DOHH2 (cell line): ENCODE results near the gene TGFBR3.

ENCODE experiments used
- H3F3A ChIP-seq: fragments of 200-600 bp; sonication (generic), shearing (Covaris generic); 2 replicates; pipeline ENCODE4 v1.6.0; 2016; ENCODE audit warnings: antibody characterized with exemption, mild to moderate bottlenecking; ENCODE audit not compliant: control insufficient read depth, insufficient read depth
- H3K27ac ChIP-seq: fragments of 200-600 bp; sonication (generic); 2 replicates; pipeline ENCODE4 v1.5.1; 2014; ENCODE audit warnings: low read depth, mild to moderate bottlenecking, low read length, moderate library complexity
- H3K27me3 ChIP-seq: fragments of 200-600 bp; sonication (generic); 2 replicates; pipeline ENCODE4 v1.6.1; 2014; ENCODE audit warnings: mild to moderate bottlenecking, low read length, mixed read lengths; ENCODE audit not compliant: control insufficient read depth
- H3K36me3 ChIP-seq: fragments of 200-600 bp; sonication (generic); 2 replicates; pipeline ENCODE4 v1.6.1; 2014; ENCODE audit warnings: mild to moderate bottlenecking, low read length, moderate library complexity, mixed read lengths; ENCODE audit not compliant: control insufficient read depth
- H3K4me1 ChIP-seq: fragments of 200-600 bp; sonication (generic); 2 replicates; pipeline ENCODE4 v1.6.1; 2014; ENCODE audit warnings: mild to moderate bottlenecking, low read length, mixed read lengths; ENCODE audit not compliant: control insufficient read depth
- H3K4me2 ChIP-seq: fragments of 200-600 bp; sonication (generic); 2 replicates; pipeline ENCODE4 v1.6.0; 2014; ENCODE audit warnings: mild to moderate bottlenecking, low read length, moderate library complexity
- H3K4me3 ChIP-seq: fragments of 200-600 bp; sonication (generic); 2 replicates; pipeline ENCODE4 v1.5.1; 2014; ENCODE audit warnings: mild to moderate bottlenecking, low read length, mixed read lengths
- H3K79me2 ChIP-seq: fragments of 200-600 bp; sonication (generic); 2 replicates; pipeline ENCODE4 v1.6.1; 2014; ENCODE audit warnings: mild to moderate bottlenecking, low read length, mixed read lengths; ENCODE audit not compliant: control insufficient read depth
- H3K9me2 ChIP-seq: fragments of 200-600 bp; sonication (generic); replicated peaks from 2 replicates; pipeline ENCODE4 v1.6.1; 2014; ENCODE audit warnings: mild to moderate bottlenecking, low read length, mixed read lengths; ENCODE audit not compliant: control insufficient read depth
- H3K9me3 ChIP-seq: fragments of 200-600 bp; sonication (generic); 2 replicates; pipeline ENCODE4 v1.6.1; 2014; ENCODE audit warnings: antibody characterized with exemption, low read length, mixed read lengths; ENCODE audit not compliant: control insufficient read depth, insufficient read depth
- H4K20me1 ChIP-seq: fragments of 200-600 bp; sonication (generic); 2 replicates; pipeline ENCODE4 v1.6.0; 2014; ENCODE audit warnings: low read depth, mild to moderate bottlenecking, antibody characterized with exemption, low read length, moderate library complexity; ENCODE audit not compliant: control insufficient read depth, insufficient read depth
- CTCF ChIP-seq: fragments of 200-600 bp; sonication (generic); IDR thresholded peaks from one replicate; pipeline ENCODE4 v1.5.1; 2014; ENCODE audit warnings: antibody characterized with exemption, mild to moderate bottlenecking, low read depth, low read length; ENCODE audit not compliant: poor library complexity, severe bottlenecking
- EZH2phosphoT487 ChIP-seq: fragments of 200-600 bp; sonication (generic); IDR thresholded peaks from 2 replicates; pipeline ENCODE4 v1.6.1; 2017; ENCODE audit warnings: borderline replicate concordance, mild to moderate bottlenecking, antibody characterized with exemption, low read length, moderate library complexity, mixed read lengths

TGFBR3 gene

GRCh38 chr1:91633438-91633837 is 252.5 kb downstream of the TGFBR3 start:
- Histone ChIP-seq H3F3A (no peaks in the 10 kb centered on the region), H4K20me1 (no peaks in the 10 kb centered on the region), H3K9me2 (no peaks in the 10 kb centered on the region), H3K79me2 (no peaks in the 10 kb centered on the region), H3K4me1 (no peaks in the 10 kb centered on the region), H3K36me3 (no peaks in the 10 kb centered on the region), H3K9me3 (no peaks in the 10 kb centered on the region), H3K27me3 (no peaks in the 10 kb centered on the region), H3K4me3 (no peak overlapping the region), H3K4me2 (no peak overlapping the region), H3K27ac (no peak overlapping the region)
- TF ChIP-seq EZH2phosphoT487 = no peak
- TF ChIP-seq CTCF = no peak

DNA sequence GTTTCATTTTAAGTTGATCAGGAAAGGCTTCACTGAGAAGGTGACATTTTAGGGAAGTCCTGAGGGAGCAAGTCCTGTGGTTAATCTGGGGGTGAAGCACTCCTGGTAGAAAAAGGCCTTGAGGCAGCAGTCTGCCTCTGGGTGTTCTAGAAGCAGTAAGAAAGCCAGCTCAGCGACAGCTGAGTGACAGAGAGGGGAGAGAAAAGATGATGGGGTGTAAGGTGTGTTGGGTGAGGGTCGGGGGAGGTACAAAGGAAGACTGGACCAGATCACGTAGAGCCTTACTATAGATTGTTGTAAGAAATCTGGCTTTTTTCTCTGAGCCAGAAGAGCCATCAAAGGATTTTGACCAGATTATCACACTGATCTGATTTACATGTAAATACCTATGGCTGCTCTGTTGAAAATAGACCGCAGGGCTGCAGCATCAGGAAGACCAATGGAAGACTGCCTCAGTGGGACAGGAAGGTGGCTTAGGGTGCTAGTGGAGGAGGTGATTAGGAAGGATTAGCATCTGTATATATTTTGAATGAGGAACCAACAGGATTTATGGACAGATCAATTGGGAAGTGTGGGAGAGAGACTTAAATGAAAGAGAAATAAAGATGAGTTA is 254.1 kb downstream of the TGFBR3 start:
- Histone ChIP-seq H3F3A (no peaks in the 10 kb centered on the region), H3K4me2 (no peak overlapping the region), H3K27ac (no peak overlapping the region), H3K79me2 (no peaks in the 10 kb centered on the region), H3K4me3 (no peak overlapping the region), H3K9me2 (no peaks in the 10 kb centered on the region), H3K4me1 (no peaks in the 10 kb centered on the region), H3K36me3 (no peaks in the 10 kb centered on the region), H4K20me1 (no peaks in the 10 kb centered on the region), H3K27me3 (no peaks in the 10 kb centered on the region), H3K9me3 (no peaks in the 10 kb centered on the region)
- TF ChIP-seq EZH2phosphoT487 (no peak), CTCF (no peak)

- no peaks in the 10 kb centered on the region for H3K79me2 ChIP-seq
- H3K9me2 ChIP-seq = no peaks in the 10 kb centered on the region
- H3F3A ChIP-seq = no peaks in the 10 kb centered on the region
- no peaks in the 10 kb centered on the region for H4K20me1 ChIP-seq
- no peak overlapping the region for H3K4me2 ChIP-seq
- TF ChIP-seq CTCF (no peak), EZH2phosphoT487 (no peak)
- no peaks in the 10 kb centered on the region for H3K4me1 ChIP-seq
- H3K27me3 ChIP-seq = no peaks in the 10 kb centered on the region
- no peak overlapping the region for H3K4me3 ChIP-seq
- H3K27ac ChIP-seq = no peak overlapping the region
- H3K36me3 ChIP-seq = no peaks in the 10 kb centered on the region
- no peaks in the 10 kb centered on the region for H3K9me3 ChIP-seq
Observed at GRCh38 chr1:91630803-91631202, 255.1 kb downstream of the TGFBR3 start.
